GM19328 (cell line): ENCODE measurements around the gene R3HDM4.
"Not testable (repeated sequence)": the region's sequence is repeated elsewhere in the genome, so short reads cannot be mapped to it uniquely, and the experiment has no call there.

ENCODE experiments used
- ATAC-seq: cut with Tn5 transposase; IDR thresholded peaks from one replicate; pipeline ENCODE4 v1.9.1; 2021; ENCODE audit warnings: mild to moderate bottlenecking, moderate library complexity; ENCODE audit not compliant: unreplicated experiment

Gene R3HDM4

GRCh38 chr19:896434-896833, 16.6 kb downstream of the R3HDM4 start:
- no peak for ATAC-seq

DNA sequence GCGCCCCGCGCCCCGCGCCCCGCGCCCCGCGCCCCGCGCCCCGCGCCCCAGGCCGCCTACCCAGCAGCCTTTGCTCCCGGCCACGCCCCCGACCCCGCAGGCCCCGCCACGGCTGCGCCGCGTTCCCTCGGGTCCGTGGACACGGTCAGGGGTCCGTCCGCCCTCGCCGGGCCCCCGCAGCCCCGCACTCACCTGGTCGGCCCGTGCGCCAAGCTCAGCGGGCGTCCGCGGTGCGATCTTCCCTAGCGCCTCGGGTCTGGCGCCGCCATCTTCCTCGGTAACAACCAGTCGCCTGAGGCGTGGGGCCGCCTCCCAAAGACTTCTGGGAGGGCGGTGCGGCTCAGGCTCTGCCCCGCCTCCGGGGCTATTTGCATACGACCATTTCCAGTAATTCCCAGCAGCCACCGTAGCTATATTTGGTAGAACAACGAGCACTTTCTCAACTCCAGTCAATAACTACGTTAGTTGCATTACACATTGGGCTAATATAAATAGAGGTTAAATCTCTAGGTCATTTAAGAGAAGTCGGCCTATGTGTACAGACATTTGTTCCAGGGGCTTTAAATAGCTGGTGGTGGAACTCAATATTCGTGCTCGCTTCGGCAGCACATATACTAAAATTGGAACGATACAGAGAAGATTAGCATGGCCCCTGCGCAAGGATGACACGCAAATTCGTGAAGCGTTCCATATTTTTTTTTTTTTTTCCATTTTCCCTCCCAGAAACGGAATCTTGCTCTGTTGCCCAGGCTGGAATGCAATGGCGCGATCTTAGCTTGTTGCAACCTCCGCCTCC, 19.9 kb downstream of the R3HDM4 start, which contains the start of the genes MED16 and RNU6-9:
MED16 (minus strand) TSS at position 294 of the 796 bp plus-strand sequence. CDS start 2,056 bp downstream, outside the sequence.
RNU6-9 (plus strand) TSS at position 591 of the 796 bp plus-strand sequence.
- peak; percentile 75 for ATAC-seq

- no peak for ATAC-seq
Observed at GRCh38 chr19:892243-892893, 20.7 kb downstream of the R3HDM4 start.

DNA sequence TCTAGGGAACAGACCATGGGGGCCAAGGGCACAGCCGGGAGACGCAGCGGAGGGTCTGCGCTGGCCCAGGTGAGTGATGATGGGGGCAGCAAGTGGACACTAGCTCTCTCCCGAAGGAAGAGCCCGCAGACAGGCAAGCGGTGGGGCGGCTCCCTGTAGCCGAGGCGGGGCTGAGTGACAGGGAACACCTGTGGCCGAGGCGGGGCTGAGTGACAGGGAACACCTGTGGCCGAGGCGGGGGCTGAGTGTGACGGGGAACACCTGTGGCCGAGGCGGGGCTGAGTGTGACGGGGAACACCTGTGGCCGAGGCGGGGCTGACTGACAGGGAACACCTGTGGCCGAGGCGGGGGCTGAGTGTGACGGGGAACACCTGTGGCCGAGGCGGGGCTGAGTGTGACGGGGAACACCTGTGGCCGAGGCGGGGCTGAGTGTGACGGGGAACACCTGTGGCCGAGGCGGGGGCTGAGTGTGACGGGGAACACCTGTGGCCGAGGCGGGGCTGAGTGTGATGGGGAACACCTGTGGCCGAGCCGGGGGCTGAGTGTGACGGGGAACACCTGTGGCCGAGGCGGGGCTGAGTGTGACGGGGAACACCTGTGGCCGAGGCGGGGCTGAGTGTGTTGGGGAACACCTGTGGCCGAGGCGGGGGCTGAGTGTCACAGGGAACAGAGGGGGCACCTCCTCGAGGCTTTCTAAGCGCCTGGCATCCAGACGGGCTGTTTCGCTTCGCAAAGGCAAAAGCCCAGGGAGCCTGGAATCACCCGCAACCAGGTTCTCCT, 21.4 kb downstream of the R3HDM4 start:
- not testable (repeated sequence) for ATAC-seq

DNA sequence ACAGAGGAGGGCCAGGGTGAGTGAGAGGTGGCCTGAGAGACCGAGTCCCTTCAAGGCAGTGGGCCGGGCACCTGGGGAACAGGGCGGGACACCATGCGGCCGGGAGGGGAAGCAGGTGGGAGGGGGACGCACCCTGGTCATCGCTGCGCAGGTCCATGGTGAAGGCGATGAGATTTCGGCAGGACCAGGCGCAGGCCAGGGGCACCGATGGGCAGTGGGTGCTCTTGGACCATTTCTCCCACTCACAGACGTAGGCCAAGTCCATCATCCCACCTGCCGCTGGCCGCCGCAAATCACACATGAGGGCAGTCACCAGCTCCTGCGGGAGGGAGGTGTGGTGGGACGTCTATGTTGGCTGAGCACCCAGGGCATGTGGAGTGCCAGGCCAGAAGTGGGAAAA, 22.2 kb downstream of the R3HDM4 start:
- ATAC-seq = no peak

DNA sequence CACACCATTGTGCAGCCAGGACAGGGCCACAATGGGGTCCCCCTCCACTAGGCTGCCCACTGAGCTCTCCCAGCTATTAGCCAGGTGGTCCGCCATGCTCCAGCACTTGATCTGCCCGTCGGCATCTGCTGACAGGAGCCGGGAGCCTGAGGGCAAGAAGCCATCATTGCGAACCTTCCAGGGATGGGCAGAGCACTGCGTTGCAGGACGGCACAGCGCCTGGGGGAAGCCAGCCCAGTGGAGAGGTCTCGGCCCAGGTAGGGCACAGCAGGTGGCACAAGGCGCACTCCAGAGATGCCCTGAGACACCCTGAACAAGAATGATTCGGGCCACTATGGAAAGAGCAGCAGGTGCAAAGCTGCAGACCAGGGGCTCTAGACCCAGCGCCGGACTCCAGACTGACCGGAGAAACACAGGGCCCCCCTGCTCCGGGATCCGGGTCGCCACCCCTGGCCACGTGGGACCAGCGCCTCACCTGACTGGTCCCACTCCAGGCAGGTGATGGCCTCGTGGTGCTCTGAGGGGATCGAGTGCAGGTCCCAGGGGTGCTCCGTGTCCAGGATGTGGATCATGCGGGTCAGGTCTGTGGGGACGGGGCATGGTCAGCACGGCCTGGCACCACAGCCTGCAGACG, 23.2 kb downstream of the R3HDM4 start:
- ATAC-seq = no peak

DNA sequence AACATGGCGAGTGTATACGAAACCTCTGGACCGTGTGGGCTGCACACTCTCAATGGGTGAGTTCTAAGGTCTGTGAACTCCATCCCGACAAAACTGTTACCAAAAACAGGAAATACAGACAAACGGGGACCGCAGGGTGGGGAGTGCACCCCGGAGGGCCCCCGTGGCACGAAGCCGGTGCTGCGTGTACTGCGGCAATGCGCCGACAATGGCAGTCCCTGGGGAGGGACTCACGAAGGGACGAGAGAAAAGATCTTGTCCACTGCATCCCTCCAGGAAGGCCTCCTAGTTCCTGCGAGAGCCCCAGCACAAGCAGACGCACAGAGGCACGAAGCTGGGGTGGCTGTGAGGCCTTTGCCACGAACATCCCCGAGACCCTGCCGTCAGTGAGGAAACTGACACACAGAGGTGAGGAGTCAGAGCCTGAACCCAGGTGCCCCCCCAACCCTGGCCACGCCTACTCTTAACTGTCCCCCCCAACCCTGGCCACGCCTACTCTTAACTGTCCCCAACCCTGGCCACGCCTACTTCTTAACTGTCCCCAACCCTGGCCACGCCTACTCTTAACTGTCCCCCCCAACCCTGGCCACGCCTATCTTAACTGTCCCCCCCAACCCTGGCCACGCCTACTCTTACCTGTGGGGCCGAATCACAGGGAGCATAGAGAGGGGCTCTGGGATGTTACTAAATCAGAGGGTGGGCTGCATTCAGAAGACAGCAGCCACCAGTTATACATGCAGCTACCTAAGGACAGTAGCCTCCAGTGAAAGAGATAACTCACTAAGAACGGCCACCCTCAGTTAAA, 24.2 kb downstream of the R3HDM4 start:
- no peak for ATAC-seq

GRCh38 chr19:887599-887998, 25.4 kb downstream of the R3HDM4 start:
- no peak for ATAC-seq

- no peak for ATAC-seq
Observed at GRCh38 chr19:887072-887471, 25.9 kb downstream of the R3HDM4 start.

GRCh38 chr19:885536-886224, 27.3 kb downstream of the R3HDM4 start:
- no peak for ATAC-seq

DNA sequence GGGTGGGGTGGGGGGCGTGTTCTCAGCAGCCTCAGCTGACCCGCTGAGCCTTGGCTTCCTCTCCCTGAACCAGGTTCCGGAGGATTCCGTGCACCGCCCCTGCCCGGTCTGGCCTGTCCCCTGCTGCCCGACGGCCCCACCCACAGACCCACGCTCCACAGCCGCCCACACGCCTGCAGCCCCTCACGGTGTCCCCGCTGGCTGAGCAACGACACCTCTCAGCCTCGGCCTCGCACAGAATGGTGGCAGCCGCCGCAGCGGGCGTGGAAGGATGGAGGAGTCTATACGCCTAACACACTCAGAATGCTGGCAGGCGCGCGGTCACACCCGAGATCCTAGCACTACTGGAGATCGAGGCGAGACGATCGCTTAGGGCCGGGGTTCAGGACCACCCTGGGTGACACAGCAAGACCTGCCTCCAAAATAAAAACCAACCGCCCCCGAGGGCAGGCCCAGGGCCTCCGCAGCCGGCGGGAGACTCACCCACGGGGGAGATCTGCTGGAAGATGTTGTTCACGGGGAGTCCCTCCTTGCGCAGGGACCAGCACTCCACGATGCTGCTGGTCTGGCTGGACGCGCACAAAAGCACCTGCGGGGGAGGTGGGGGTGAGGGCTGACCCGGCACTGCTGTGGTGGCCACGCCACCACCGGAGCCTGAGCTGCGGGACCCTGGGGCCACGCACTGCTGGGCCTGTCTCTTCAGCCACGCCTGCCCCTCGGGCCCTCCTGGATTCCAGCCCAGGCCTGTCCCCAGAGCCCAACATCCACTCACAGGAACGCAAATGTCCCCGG, 28.4 kb downstream of the R3HDM4 start:
- no peak for ATAC-seq

DNA sequence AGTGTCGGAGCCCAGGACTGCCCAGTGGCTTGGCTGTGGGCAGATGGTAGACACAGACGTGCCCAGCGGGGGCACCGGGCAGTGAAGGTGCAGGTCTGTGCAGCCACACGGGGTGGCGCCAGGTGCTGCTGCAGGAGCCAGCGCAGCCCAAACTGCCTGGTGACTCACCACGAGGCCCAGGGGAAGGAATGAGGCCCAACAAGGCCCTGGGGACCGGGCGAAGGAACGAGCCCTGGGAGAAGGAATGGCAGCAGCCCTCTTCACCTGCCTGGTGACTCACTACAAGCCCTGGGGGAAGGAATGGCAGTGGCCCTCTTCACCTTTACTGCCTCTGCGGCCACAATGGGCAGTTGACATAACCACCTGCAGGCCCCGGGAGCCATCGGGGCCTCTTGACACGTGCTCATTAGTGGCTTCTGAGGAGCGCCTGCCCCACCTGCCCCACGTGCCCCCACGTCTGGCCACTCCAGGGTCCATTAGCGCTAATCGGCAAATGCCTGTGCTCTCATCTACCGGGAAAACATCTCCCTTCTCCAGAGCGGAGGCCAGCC, 29.3 kb downstream of the R3HDM4 start:
- ATAC-seq = no peak

- no peak for ATAC-seq
Observed at GRCh38 chr19:882871-883497, 30.0 kb downstream of the R3HDM4 start.

- ATAC-seq = no peak
Observed at GRCh38 chr19:881385-882071, 31.5 kb downstream of the R3HDM4 start.

- ATAC-seq = no peak
Observed at GRCh38 chr19:879711-880438, 33.1 kb downstream of the R3HDM4 start.

DNA sequence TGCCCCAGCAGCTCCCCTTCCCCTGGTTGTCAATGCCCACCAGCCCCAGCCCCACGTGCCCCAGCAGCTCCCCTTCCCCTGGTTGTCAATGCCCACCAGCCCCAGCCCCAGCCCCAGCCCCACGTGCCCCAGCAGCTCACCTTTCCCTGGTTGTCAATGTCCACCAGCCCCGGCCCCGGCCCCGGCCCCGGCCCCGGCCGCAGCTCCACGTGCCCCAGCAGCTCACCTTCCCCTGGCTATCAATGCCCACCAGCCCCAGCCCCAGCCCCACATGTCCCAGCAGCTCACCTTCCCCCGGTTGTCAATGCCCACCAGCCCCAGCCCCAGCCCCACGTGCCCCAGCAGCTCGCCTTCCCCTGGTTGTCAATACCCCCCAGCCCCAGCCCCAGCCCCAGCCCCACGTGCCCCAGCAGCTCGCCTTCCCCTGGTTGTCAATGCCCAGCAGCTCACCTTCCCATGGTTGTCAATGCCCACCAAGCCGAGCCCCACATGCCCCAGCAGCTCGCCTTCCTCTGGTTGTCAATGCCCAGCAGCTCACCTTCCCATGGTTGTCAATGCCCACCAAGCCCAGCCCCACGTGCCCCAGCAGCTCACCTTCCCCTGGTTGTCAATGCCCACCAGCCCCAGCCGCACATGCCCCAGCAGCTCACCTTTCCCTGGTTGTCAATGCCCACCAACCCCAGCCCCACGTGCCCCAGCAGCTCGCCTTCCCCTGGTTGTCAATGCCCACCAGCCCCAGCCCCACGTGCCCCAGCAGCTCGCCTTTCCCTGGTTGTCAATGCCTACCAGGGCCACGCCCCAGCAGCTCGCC, 34.1 kb downstream of the R3HDM4 start:
- ATAC-seq = not testable (repeated sequence)
